ENCODE data around the gene RNF223. TPM values are rescaled to one million over a fixed set of nuclear protein-coding genes. Genes with fewer than 3 reads are reported as not detected.
A peak's percentile ranks its signal among the peaks of the same experiment; 100 is the strongest.

The RNF223 gene
- total and polyA plus RNA-seq, 7 experiments from 2014 or later: 0.32 TPM; not detected in 6

- CTCF ChIA-PET: no interaction called here
- no peak overlapping the region for H3K4me3 ChIP-seq (ENCODE audit: low read length)
- no peak for DNase-seq
- ATAC-seq: no peak
- peaks cover 6 to 14% of the 10 kb centered on the region in 2 donors for H3K4me1 ChIP-seq (ENCODE audit: control insufficient read depth in 2 of 2, insufficient read depth in 2 of 2, low read length in 2 of 2)
- intact Hi-C loops (cut with micrococcal nuclease): no loop called here
- H3K27ac ChIP-seq (ENCODE audit: low read depth, low read length): no peak overlapping the region
- no peaks in the 10 kb centered on the region for H3K27me3 ChIP-seq (ENCODE audit: control insufficient read depth in 2 of 2, insufficient read depth in 2 of 2, low read length in 2 of 2)
- Mint-ChIP-seq H3K36me3 (peaks cover 0 to 5% (median 0%) of the 10 kb centered on the region in 5 donors), H3K27me3 (peaks cover 0 to 17% (median 0%) of the 10 kb centered on the region in 5 donors), H3K4me3 (peak overlapping the region in 3 of 10 donors; percentile 25 to 48 (median 35)), H3K9me3 (peaks cover 0 to 6% (median 0%) of the 10 kb centered on the region in 11 donors), H3K4me1 (peaks cover 5 to 18% (median 15%) of the 10 kb centered on the region in 7 donors), H3K27ac (peak overlapping the region in 2 of 9 donors; percentile 38 to 56)
- H3K36me3 ChIP-seq (ENCODE audit: control insufficient read depth in 2 of 3, insufficient read depth in 3 of 3, low read length in 3 of 3): no peaks in the 10 kb centered on the region
- POLR2A ChIA-PET: no interaction called here
- no peaks in the 10 kb centered on the region for H3K9me3 ChIP-seq (ENCODE audit: control insufficient read depth in 2 of 3, low read length in 3 of 3)
Measured at GRCh38 chr1:1042835-1043234, 31.3 kb downstream of the RNF223 start.

- CTCF ChIA-PET: no interaction called here
- Mint-ChIP-seq H3K36me3 (peaks cover 0 to 5% (median 0%) of the 10 kb centered on the region in 5 donors), H3K4me1 (peaks cover 5 to 18% (median 15%) of the 10 kb centered on the region in 7 donors), H3K27me3 (peaks cover 0 to 19% (median 0%) of the 10 kb centered on the region in 5 donors), H3K4me3 (peak overlapping the region in 3 of 10 donors; percentile 12 to 68 (median 21)), H3K9me3 (peaks cover 0 to 6% (median 0%) of the 10 kb centered on the region in 11 donors), H3K27ac (no peak overlapping the region)
- DNase-seq (no peak), ATAC-seq (no peak)
- no peak overlapping the region for H3K4me3 ChIP-seq (ENCODE audit: low read length)
- intact Hi-C loops (cut with micrococcal nuclease): loop anchor here in 1 of 2 donors (2.0 kb wide), 2 partner anchors 21 to 75 kb away; partner anchors contain the start of genes AGRN and C1orf159
- no peaks in the 10 kb centered on the region for H3K9me3 ChIP-seq (ENCODE audit: control insufficient read depth in 2 of 3, low read length in 3 of 3)
- H3K36me3 ChIP-seq (ENCODE audit: control insufficient read depth in 2 of 3, insufficient read depth in 3 of 3, low read length in 3 of 3): no peaks in the 10 kb centered on the region
- H3K4me1 ChIP-seq (ENCODE audit: control insufficient read depth in 2 of 2, insufficient read depth in 2 of 2, low read length in 2 of 2): peaks cover 6 to 14% of the 10 kb centered on the region in 2 donors
- no peak overlapping the region for H3K27ac ChIP-seq (ENCODE audit: low read depth, low read length)
- H3K27me3 ChIP-seq (ENCODE audit: control insufficient read depth in 2 of 2, insufficient read depth in 2 of 2, low read length in 2 of 2): no peaks in the 10 kb centered on the region
- POLR2A ChIA-PET: no interaction called here
Measured at GRCh38 chr1:1041873-1042272, 32.2 kb downstream of the RNF223 start.

- H3K36me3 Mint-ChIP-seq: peaks cover 0 to 5% (median 0%) of the 10 kb centered on the region in 5 donors
- Histone ChIP-seq H3K4me1 (ENCODE audit: control insufficient read depth in 2 of 2, insufficient read depth in 2 of 2, low read length in 2 of 2) (peaks cover 6 to 14% of the 10 kb centered on the region in 2 donors), H3K27me3 (ENCODE audit: control insufficient read depth in 2 of 2, insufficient read depth in 2 of 2, low read length in 2 of 2) (no peaks in the 10 kb centered on the region), H3K4me3 (ENCODE audit: low read length) (no peak overlapping the region), H3K36me3 (ENCODE audit: control insufficient read depth in 2 of 3, insufficient read depth in 3 of 3, low read length in 3 of 3) (no peaks in the 10 kb centered on the region), H3K9me3 (ENCODE audit: control insufficient read depth in 2 of 3, low read length in 3 of 3) (no peaks in the 10 kb centered on the region), H3K27ac (ENCODE audit: low read depth, low read length) (no peak overlapping the region)
- POLR2A ChIA-PET: interaction anchor here (1.2 to 1.6 kb wide), 3 partner anchors 22 to 30 kb away, joined by 3 to 4 read pairs (median 4); no protein-coding TSS in a partner anchor
- peak overlapping the region in 1 of 10 donors; percentile 68 for H3K4me3 Mint-ChIP-seq
- peaks cover under 1 to 19% (median 2%) of the 10 kb centered on the region in 5 donors for H3K27me3 Mint-ChIP-seq
- CTCF ChIA-PET: no interaction called here
- intact Hi-C loops (cut with micrococcal nuclease): loop anchor here in 1 of 2 donors (2.0 kb wide), 2 partner anchors 20 to 76 kb away; partner anchors contain the start of genes AGRN and C1orf159
- DNase-seq (peak in 1 of 9 donors; percentile 30), ATAC-seq (no peak)
- H3K27ac Mint-ChIP-seq: no peak overlapping the region
- H3K9me3 Mint-ChIP-seq: peaks cover 0 to 6% (median 0%) of the 10 kb centered on the region in 11 donors
- H3K4me1 Mint-ChIP-seq: peaks cover 5 to 18% (median 15%) of the 10 kb centered on the region in 7 donors
Measured at GRCh38 chr1:1041092-1041523, 33.0 kb downstream of the RNF223 start.

- ATAC-seq (peak; percentile 93), DNase-seq (peak; percentile 69 to 84 (median 81))
- peaks cover 0 to 5% (median 0%) of the 10 kb centered on the region in 5 donors for H3K36me3 Mint-ChIP-seq
- peak overlapping the region; percentile 52 for H3K4me3 ChIP-seq (ENCODE audit: low read length)
- ChIA-PET POLR2A (interaction anchor here (1.1 to 1.6 kb wide), 4 partner anchors 21 to 64 kb away, joined by 3 to 4 read pairs (median 4); no protein-coding TSS in a partner anchor), CTCF (interaction anchor here (0.8 kb wide), 1 partner anchor 19 kb away, joined by 5 read pairs; no protein-coding TSS in a partner anchor)
- peaks cover 0 to 6% (median 0%) of the 10 kb centered on the region in 11 donors for H3K9me3 Mint-ChIP-seq
- peaks cover 5 to 18% (median 15%) of the 10 kb centered on the region in 7 donors for H3K4me1 Mint-ChIP-seq
- H3K27ac ChIP-seq (ENCODE audit: low read depth, low read length): peak overlapping the region; percentile 35
- intact Hi-C loops (cut with micrococcal nuclease): loop anchor here (1.0 to 2.0 kb wide), 6 partner anchors 19 to 77 kb away; partner anchors contain the start of genes C1orf159 (in 2 of the 2) and AGRN (in 1 of the 2)
- peak overlapping the region in 7 of 9 donors; percentile 25 to 56 (median 41) for H3K27ac Mint-ChIP-seq
- H3K4me3 Mint-ChIP-seq: peak overlapping the region; percentile 71 to 86 (median 80)
- H3K9me3 ChIP-seq (ENCODE audit: control insufficient read depth in 2 of 3, low read length in 3 of 3): no peaks in the 10 kb centered on the region
- H3K36me3 ChIP-seq (ENCODE audit: control insufficient read depth in 2 of 3, insufficient read depth in 3 of 3, low read length in 3 of 3): no peaks in the 10 kb centered on the region
- no peaks in the 10 kb centered on the region for H3K27me3 ChIP-seq (ENCODE audit: control insufficient read depth in 2 of 2, insufficient read depth in 2 of 2, low read length in 2 of 2)
- peaks cover 6 to 14% of the 10 kb centered on the region in 2 donors for H3K4me1 ChIP-seq (ENCODE audit: control insufficient read depth in 2 of 2, insufficient read depth in 2 of 2, low read length in 2 of 2)
- peaks cover 3 to 27% (median 5%) of the 10 kb centered on the region in 5 donors for H3K27me3 Mint-ChIP-seq
Measured at GRCh38 chr1:1040004-1040991, 33.8 kb downstream of the RNF223 start.

- Histone ChIP-seq H3K27ac (ENCODE audit: low read depth, low read length) (no peak overlapping the region), H3K4me3 (ENCODE audit: low read length) (peak overlapping the region; percentile 52), H3K27me3 (ENCODE audit: control insufficient read depth in 2 of 2, insufficient read depth in 2 of 2, low read length in 2 of 2) (peaks cover 0 to 4% of the 10 kb centered on the region in 2 donors), H3K4me1 (ENCODE audit: control insufficient read depth in 2 of 2, insufficient read depth in 2 of 2, low read length in 2 of 2) (peaks cover 6 to 14% of the 10 kb centered on the region in 2 donors), H3K9me3 (ENCODE audit: control insufficient read depth in 2 of 3, low read length in 3 of 3) (no peaks in the 10 kb centered on the region), H3K36me3 (ENCODE audit: control insufficient read depth in 2 of 3, insufficient read depth in 3 of 3, low read length in 3 of 3) (no peaks in the 10 kb centered on the region)
- peak overlapping the region in 8 of 9 donors; percentile 21 to 56 (median 34) for H3K27ac Mint-ChIP-seq
- H3K9me3 Mint-ChIP-seq: peaks cover 0 to 4% (median 0%) of the 10 kb centered on the region in 11 donors
- peaks cover 5 to 18% (median 15%) of the 10 kb centered on the region in 7 donors for H3K4me1 Mint-ChIP-seq
- intact Hi-C loops (cut with micrococcal nuclease): no loop called here
- ChIA-PET CTCF (interaction anchor here (0.8 kb wide), 1 partner anchor 18 kb away, joined by 5 read pairs; no protein-coding TSS in a partner anchor), POLR2A (interaction anchor here (0.6 to 1.6 kb wide), 3 partner anchors 20 to 117 kb away, joined by 3 to 4 read pairs (median 3); no protein-coding TSS in a partner anchor)
- peaks cover 0 to 5% (median 0%) of the 10 kb centered on the region in 5 donors for H3K36me3 Mint-ChIP-seq
- no peak for DNase-seq
- H3K27me3 Mint-ChIP-seq: peaks cover 3 to 31% (median 5%) of the 10 kb centered on the region in 5 donors
- peak overlapping the region; percentile 71 to 86 (median 80) for H3K4me3 Mint-ChIP-seq
- no peak for ATAC-seq
Measured at GRCh38 chr1:1039145-1039910, 34.8 kb downstream of the RNF223 start.
